Prostate gland (tissue), 1 donor: ENCODE data around the gene PLEKHJ1.

Experiments
- POLR2A ChIP-seq: fragments of 450-650 bp; IDR thresholded peaks from one replicate; pipeline ENCODE4 v1.6.1; 2016; ENCODE audit warnings: antibody characterized with exemption, mild to moderate bottlenecking
- POLR2AphosphoS5 ChIP-seq: sonication (generic); formaldehyde crosslinking; IDR thresholded peaks from one replicate; pipeline ENCODE4 v1.6.1; 2017; ENCODE audit warnings: antibody characterized with exemption

DNA sequence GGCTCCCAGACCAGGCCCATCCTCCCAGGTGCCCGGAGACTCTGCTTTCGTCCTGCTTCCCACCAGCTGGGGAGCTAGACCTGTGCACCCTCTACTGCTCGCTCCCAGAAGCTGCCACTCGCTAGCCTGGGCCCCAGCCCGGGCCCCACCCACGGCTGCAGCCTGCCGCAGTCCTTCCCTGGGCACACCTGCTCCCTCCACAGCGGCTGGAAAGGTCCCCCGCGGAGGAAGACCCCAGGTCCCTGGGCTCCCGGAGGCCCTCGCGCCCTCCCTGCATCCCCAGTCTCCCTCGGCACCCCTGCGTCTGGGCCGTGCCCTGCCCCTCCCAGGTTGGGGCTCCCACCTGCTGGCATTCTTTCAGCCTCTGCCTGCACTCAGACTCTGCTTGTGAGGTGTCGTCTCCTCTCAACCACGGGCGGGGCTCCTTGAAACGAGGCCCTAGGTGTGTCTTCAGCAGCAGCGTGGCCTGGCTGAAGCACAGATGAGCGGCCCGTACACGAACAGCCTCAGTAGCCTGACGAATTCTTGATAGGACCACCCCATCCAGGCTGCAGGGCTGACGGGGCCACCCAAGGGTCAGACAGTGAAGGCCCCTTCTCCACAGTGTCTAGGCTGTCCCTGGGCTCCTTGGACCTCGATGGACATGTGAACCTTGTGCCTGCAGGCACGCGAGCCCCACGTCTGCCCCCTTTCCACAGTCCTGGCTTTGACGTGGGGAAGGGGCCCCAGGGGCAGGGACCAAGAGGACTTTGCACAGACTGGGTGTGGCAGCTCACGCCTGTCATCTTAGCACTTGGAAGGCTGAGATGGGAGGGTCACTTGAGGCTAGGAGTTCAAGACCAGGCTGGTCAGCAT lies 44.4 kb downstream of the PLEKHJ1 start:
- TF ChIP-seq POLR2A (no peak), POLR2AphosphoS5 (no peak)
